Smooth muscle cell (in vitro differentiated cells): ENCODE measurements around the gene DLGAP1. TPM values are rescaled to one million over a fixed set of nuclear protein-coding genes. Genes with fewer than 3 reads are reported as not detected.

ENCODE experiments used
- DNase-seq: peaks from one replicate; lab custom pipeline; 2025; ENCODE audit not compliant: unreplicated experiment; lab: John Stamatoyannopoulos, UW
- H2AFZ ChIP-seq: fragments of 200-600 bp; sonication (generic); 2 replicates; pipeline ENCODE4 v1.6.0; 2016; ENCODE audit warnings: antibody characterized with exemption, low read depth, mild to moderate bottlenecking
- H3F3A ChIP-seq: fragments of 200-600 bp; sonication (generic); 2 replicates; pipeline ENCODE4 v1.6.0; 2017; ENCODE audit warnings: antibody characterized with exemption, low read depth
- H3K27ac ChIP-seq: fragments of 200-600 bp; sonication (generic); 2 replicates; pipeline ENCODE4 v1.5.1; 2016; ENCODE audit warnings: low read depth, mild to moderate bottlenecking
- H3K27me3 ChIP-seq: fragments of 200-600 bp; sonication (generic); 2 replicates; pipeline ENCODE4 v1.6.1; 2016; ENCODE audit warnings: low read depth, mild to moderate bottlenecking
- H3K36me3 ChIP-seq: fragments of 200-600 bp; sonication (generic); 2 replicates; pipeline ENCODE4 v1.5.1; 2016; ENCODE audit warnings: low read depth
- H3K4me1 ChIP-seq: fragments of 200-600 bp; sonication (generic); 2 replicates; pipeline ENCODE4 v1.5.1; 2016; ENCODE audit warnings: low read depth
- H3K4me2 ChIP-seq: fragments of 200-600 bp; sonication (generic); 2 replicates; pipeline ENCODE4 v1.6.0; 2016; ENCODE audit warnings: mild to moderate bottlenecking
- H3K4me3 ChIP-seq: fragments of 200-600 bp; sonication (generic); 2 replicates; pipeline ENCODE4 v1.5.1; 2016; ENCODE audit warnings: mild to moderate bottlenecking
- H3K79me2 ChIP-seq: fragments of 200-600 bp; sonication (generic); 2 replicates; pipeline ENCODE4 v1.6.0; 2016; ENCODE audit warnings: low read depth, mild to moderate bottlenecking
- H3K9ac ChIP-seq: fragments of 200-600 bp; sonication (generic); 2 replicates; pipeline ENCODE4 v1.6.0; 2016; ENCODE audit warnings: low read depth
- H3K9me3 ChIP-seq: fragments of 200-600 bp; sonication (generic); replicated peaks from 2 replicates; pipeline ENCODE4 v1.5.1; 2016; ENCODE audit warnings: low read depth
- H4K20me1 ChIP-seq: fragments of 200-600 bp; sonication (generic); 2 replicates; pipeline ENCODE4 v1.6.0; 2016; ENCODE audit warnings: low read depth
- WGBS: methylation state at CpG from one replicate; pipeline ENCODE4 v1.1.7; 2016; ENCODE audit warnings: low lambda C conversion rate; 5-methylcytosine and 5-hydroxymethylcytosine counted together
- polyA plus RNA-seq: library from polyadenylated mRNA; unstranded; fragments of >200 nt; fragmentation: Nextera tagmentation; extraction: Ambion mirVana; gene quantifications from 2 replicates; pipeline ENCODE4 v1.2.1, GENCODE V29; 2016
- total RNA-seq: library from RNA; depleted of rRNA; stranded (reverse); fragments of >200 nt; gene quantifications from 2 replicates; pipeline ENCODE4 v1.2.3, GENCODE V29; 2014
- TF ChIP-seq, protein P1 (sequence below): fragments of 200-600 bp; sonication (generic); IDR thresholded peaks from 2 replicates; pipeline ENCODE4 v1.5.1; 2017; ENCODE audit warnings: borderline replicate concordance, mild to moderate bottlenecking, antibody characterized with exemption; ENCODE audit not compliant: insufficient read depth, poor library complexity, severe bottlenecking

The DLGAP1 gene
- total and polyA plus RNA-seq, 2 experiments from 2014 or later: 2.6 to 11.3 TPM

DNA sequence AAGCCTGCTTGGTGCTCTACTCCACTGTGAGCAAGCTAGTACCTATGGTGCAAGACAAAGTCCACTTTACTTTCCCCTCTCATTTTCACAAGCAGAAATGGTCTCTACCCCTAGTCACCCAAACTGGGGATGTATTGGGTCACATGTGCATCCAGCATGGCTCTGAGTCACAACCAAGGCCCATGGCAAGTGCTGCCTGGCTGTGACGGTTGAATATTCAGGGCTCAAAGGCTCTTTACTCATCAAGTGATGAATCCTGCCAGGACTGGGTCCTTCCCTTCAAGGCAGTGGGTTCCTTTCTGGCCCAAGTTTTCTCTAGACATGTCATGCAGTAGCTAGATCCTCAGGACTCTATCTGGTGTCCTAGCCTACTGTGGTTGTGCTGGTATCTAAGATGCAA lies 311.5 kb downstream of the DLGAP1 start:
- Histone ChIP-seq H3K27me3 (no peaks in the 10 kb centered on the region), H3K9ac (no peak overlapping the region), H3F3A (no peaks in the 10 kb centered on the region), H4K20me1 (no peaks in the 10 kb centered on the region), H3K4me1 (no peaks in the 10 kb centered on the region), H2AFZ (no peak overlapping the region), H3K79me2 (no peaks in the 10 kb centered on the region), H3K4me2 (no peak overlapping the region), H3K9me3 (no peaks in the 10 kb centered on the region), H3K4me3 (no peak overlapping the region), H3K27ac (no peak overlapping the region), H3K36me3 (no peaks in the 10 kb centered on the region)
- no peak for DNase-seq
- TF ChIP-seq, protein P1, sequence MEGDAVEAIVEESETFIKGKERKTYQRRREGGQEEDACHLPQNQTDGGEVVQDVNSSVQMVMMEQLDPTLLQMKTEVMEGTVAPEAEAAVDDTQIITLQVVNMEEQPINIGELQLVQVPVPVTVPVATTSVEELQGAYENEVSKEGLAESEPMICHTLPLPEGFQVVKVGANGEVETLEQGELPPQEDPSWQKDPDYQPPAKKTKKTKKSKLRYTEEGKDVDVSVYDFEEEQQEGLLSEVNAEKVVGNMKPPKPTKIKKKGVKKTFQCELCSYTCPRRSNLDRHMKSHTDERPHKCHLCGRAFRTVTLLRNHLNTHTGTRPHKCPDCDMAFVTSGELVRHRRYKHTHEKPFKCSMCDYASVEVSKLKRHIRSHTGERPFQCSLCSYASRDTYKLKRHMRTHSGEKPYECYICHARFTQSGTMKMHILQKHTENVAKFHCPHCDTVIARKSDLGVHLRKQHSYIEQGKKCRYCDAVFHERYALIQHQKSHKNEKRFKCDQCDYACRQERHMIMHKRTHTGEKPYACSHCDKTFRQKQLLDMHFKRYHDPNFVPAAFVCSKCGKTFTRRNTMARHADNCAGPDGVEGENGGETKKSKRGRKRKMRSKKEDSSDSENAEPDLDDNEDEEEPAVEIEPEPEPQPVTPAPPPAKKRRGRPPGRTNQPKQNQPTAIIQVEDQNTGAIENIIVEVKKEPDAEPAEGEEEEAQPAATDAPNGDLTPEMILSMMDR: no peak
- 75% methylated on average over 1 of the region's 1 CpG for WGBS

DNA sequence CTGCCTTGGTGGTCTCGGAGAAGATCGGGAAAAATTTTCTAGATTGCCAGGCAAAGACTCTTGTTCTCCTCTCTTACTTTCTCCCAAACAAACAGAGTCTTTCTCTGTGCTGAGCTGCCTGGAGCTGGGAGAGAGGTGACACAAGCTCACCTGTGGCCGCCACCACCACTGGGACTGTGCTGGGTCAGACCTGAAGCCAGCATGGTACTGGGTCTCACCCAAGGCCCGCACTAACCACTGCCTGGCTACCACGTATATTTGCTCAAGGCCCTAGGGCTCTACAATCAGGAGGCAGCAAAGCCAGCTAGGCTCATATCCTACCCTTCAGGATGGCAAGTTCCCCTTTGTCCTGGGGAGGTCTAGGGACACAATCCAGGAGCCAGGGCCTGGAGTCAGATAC lies 312.2 kb downstream of the DLGAP1 start:
- Histone ChIP-seq H3K36me3 (no peaks in the 10 kb centered on the region), H3K4me2 (no peak overlapping the region), H3K79me2 (no peaks in the 10 kb centered on the region), H3K27me3 (no peaks in the 10 kb centered on the region), H3K4me3 (no peak overlapping the region), H3K9ac (no peak overlapping the region), H3K4me1 (no peaks in the 10 kb centered on the region), H2AFZ (no peak overlapping the region), H3F3A (no peaks in the 10 kb centered on the region), H3K27ac (no peak overlapping the region), H3K9me3 (no peaks in the 10 kb centered on the region), H4K20me1 (no peaks in the 10 kb centered on the region)
- TF ChIP-seq, protein P1: no peak
- no peak for DNase-seq
- WGBS: 97% methylated on average over 5 of the region's 5 CpGs

DNA sequence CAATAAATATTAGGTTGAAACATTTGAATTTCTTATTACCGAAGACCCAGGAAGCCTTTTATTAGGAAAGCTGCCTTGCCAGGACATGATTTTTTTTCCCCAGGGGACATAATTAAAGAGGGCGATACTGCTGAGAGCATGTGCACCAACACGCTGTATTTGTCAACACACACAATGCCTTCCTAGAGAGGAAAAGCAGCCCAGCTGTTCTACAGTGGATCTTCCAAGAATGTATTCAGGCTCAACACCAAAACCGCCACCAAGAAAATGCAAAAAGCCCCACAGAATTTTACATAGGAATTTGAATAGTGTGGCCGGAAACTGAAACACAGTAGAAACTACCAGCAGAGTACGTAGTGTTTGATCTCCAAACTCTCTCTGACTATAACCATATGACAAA lies 320.4 kb downstream of the DLGAP1 start:
- H3K79me2 ChIP-seq: no peaks in the 10 kb centered on the region
- no peaks in the 10 kb centered on the region for H3K27me3 ChIP-seq
- DNase-seq: no peak
- no peak overlapping the region for H3K4me3 ChIP-seq
- no peak overlapping the region for H3K4me2 ChIP-seq
- H2AFZ ChIP-seq: no peak overlapping the region
- no peaks in the 10 kb centered on the region for H3F3A ChIP-seq
- TF ChIP-seq, protein P1: no peak
- no peaks in the 10 kb centered on the region for H3K36me3 ChIP-seq
- peaks cover 18% of the 10 kb centered on the region for H3K4me1 ChIP-seq
- H3K9ac ChIP-seq: no peak overlapping the region
- H3K9me3 ChIP-seq: no peaks in the 10 kb centered on the region
- H3K27ac ChIP-seq: no peak overlapping the region
- 69% methylated on average over 6 of the region's 6 CpGs for WGBS
- H4K20me1 ChIP-seq: no peaks in the 10 kb centered on the region
